Natural killer cell treated with Interleukin-12 subunit alpha and Interleukin-12 subunit beta and Interleukin-15 and Interleukin-18, amount 100 ng/mL, for 72 hours (primary cell): ENCODE measurements around the gene BBS4. TPM values are rescaled to one million over a fixed set of nuclear protein-coding genes. Genes with fewer than 3 reads are reported as not detected.
"Not testable (repeated sequence)": the region's sequence is repeated elsewhere in the genome, so short reads cannot be mapped to it uniquely, and the experiment has no call there.

Experiments
- ATAC-seq, 2 donors: fragments of 150-1000 bp; cut with Tn5 transposase in 1 of 2; sonication (Bioruptor Pico), chemical (Tn5 transposase) in 1 of 2; 2 replicates each; pipeline ENCODE4 v1.10.0; 2021
- DNase-seq: peaks from one replicate; pipeline ENCODE4 v3.0.0; 2022; ENCODE audit warnings: low spot score
- H3K27ac Mint-ChIP-seq, 2 donors: 1 replicate in 1 of 2; 2 replicates in 1 of 2; pipeline ENCODE4 v1.8.0; 2022; ENCODE audit warnings: mixed read lengths in 2 of 2, mild to moderate bottlenecking in 1 of 2, moderate library complexity in 1 of 2
- H3K27me3 Mint-ChIP-seq, 2 donors: 1 replicate in 1 of 2; 2 replicates in 1 of 2; pipeline ENCODE4 v1.8.0; 2022; ENCODE audit warnings: mixed read lengths in 2 of 2
- H3K36me3 Mint-ChIP-seq: one replicate; pipeline ENCODE4 v1.8.0; 2022; ENCODE audit warnings: mixed read lengths
- H3K4me1 Mint-ChIP-seq, 2 donors: 1 replicate in 1 of 2; 2 replicates in 1 of 2; pipeline ENCODE4 v1.8.0; 2022; ENCODE audit warnings: low read depth in 2 of 2, mixed read lengths in 2 of 2, mild to moderate bottlenecking in 1 of 2
- H3K4me3 Mint-ChIP-seq: one replicate; pipeline ENCODE4 v1.8.0; 2022; ENCODE audit warnings: mixed read lengths
- H3K9me3 Mint-ChIP-seq: 2 replicates; pipeline ENCODE4 v1.8.0; 2022; ENCODE audit warnings: mixed read lengths
- total RNA-seq, 2 donors: library from RNA; stranded (reverse); gene quantifications; one replicate each; pipeline ENCODE4 v1.2.3, GENCODE V29; 2022

The BBS4 gene
- total RNA-seq, 2 donors from 2014 or later: 14.4 to 17.0 TPM

DNA sequence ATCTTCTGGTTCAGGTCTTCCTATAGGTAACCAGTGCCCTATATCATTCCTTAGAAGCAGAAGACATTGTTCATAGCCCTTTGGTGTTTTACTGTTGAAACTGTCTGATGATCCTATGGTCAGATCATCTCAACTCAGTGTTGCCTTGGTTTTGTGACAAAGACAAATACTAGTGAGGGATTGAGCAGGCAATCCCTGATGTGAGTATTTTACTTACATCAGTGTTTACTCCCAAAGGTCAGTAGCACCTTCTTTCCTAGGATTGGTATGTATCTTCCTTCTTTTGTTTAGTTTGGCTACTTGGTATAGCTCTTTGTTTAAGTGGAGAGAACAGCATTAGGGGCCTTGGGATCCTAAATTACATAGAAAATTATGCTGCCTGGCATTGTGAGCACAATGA lies 41.1 kb downstream of the BBS4 start:
- H3K27ac Mint-ChIP-seq: no peak overlapping the region
- ATAC-seq (no peak), DNase-seq (no peak)
- H3K4me3 Mint-ChIP-seq: no peak overlapping the region
- H3K9me3 Mint-ChIP-seq: no peaks in the 10 kb centered on the region
- no peaks in the 10 kb centered on the region for H3K27me3 Mint-ChIP-seq
- peaks cover 5% of the 10 kb centered on the region for H3K36me3 Mint-ChIP-seq
- no peaks in the 10 kb centered on the region for H3K4me1 Mint-ChIP-seq

DNA sequence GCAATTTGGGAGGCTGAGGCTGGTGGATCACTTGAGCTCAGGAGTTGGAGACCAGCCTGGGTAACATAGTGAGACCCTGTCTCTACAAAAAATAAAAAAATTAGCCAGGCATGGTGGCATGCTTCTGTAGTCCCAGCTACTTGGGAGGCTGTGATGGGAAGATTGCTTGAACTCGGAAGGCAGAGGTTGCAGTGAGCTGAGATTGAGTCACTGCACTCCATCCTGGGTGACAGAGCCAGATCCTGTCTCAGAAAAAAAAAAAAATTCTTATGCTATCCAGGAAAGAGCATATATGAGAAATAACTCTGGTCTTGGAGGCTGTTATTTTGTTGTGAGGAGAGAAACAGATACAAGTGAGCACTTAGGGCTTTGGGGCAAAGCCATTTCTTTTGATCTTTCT lies 42.2 kb downstream of the BBS4 start:
- H3K27ac Mint-ChIP-seq, H3K4me1 Mint-ChIP-seq, H3K4me3 Mint-ChIP-seq, ATAC-seq, H3K36me3 Mint-ChIP-seq, H3K27me3 Mint-ChIP-seq, DNase-seq, H3K9me3 Mint-ChIP-seq: not testable (repeated sequence)

DNA sequence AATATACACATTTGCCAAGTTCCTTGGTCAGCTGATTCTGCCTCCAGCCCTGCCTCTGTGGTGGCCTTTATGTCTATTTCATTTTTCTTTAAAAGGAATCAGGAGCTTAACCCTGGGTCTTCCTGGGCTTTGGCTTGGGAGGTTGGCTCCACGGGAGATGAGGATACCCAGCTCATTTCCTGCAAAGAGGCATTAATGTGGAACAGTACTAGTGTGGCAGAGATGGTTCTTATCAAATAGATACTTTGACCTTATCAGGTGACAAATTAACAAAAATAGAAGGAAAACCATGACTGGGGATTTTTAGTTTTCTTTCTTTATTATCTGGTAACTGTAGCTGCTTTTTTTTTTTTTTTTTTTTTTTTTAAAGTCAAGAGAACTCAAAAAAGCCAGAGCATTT lies 42.8 kb downstream of the BBS4 start:
- H3K27ac Mint-ChIP-seq: no peak overlapping the region
- DNase-seq: no peak
- no peaks in the 10 kb centered on the region for H3K27me3 Mint-ChIP-seq
- H3K4me1 Mint-ChIP-seq: peaks cover 0 to 2% of the 10 kb centered on the region in 2 donors
- no peak overlapping the region for H3K4me3 Mint-ChIP-seq
- no peak for ATAC-seq
- H3K36me3 Mint-ChIP-seq: peaks cover 5% of the 10 kb centered on the region
- H3K9me3 Mint-ChIP-seq: no peaks in the 10 kb centered on the region

DNA sequence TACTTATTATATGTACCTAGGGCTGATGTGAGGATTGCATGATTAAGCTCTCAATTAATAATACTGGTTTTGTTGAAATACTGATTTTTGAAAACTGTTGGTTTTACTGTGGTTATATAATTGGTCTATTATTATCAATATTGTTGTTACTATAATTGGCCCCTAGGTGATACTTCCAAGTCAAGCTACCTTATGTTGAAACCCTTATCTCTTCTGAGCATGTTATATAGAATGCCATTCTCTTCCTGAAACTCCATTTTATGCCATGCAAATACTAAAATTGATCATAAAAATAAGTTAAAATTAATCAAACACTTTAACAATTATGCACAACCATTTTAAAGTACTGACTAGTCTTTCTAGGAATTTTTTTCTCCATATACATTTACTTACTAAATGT lies 46.1 kb downstream of the BBS4 start:
- no peak overlapping the region for H3K4me3 Mint-ChIP-seq
- no peak for ATAC-seq
- H3K36me3 Mint-ChIP-seq: peaks cover 14% of the 10 kb centered on the region
- no peaks in the 10 kb centered on the region for H3K27me3 Mint-ChIP-seq
- H3K27ac Mint-ChIP-seq: no peak overlapping the region
- H3K9me3 Mint-ChIP-seq: no peaks in the 10 kb centered on the region
- H3K4me1 Mint-ChIP-seq: peaks cover 10 to 11% of the 10 kb centered on the region in 2 donors
- no peak for DNase-seq

DNA sequence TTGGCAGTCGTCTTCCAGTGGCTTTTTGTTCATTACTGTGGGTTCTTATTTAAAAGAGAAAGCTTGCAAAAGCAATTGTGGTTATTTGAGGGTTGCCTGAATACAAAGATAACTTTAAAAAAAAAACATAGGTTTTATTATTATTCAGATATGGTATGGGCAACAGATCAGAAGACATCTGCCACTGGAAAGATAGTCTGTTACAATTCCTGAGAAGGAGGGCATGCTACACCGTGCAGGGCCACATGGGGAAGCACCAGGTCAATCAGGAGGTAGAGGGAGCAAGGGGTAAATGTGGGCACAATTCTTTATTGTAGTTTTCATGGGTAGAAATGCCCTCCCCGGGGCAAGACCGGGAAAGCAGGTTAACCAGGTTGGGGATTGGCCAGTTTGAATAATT lies 46.5 kb downstream of the BBS4 start:
- Mint-ChIP-seq H3K9me3 (no peaks in the 10 kb centered on the region), H3K4me3 (no peak overlapping the region), H3K27me3 (no peaks in the 10 kb centered on the region), H3K4me1 (peaks cover 10 to 14% of the 10 kb centered on the region in 2 donors), H3K27ac (no peak overlapping the region), H3K36me3 (peaks cover 18% of the 10 kb centered on the region)
- ATAC-seq: no peak
- DNase-seq: no peak

DNA sequence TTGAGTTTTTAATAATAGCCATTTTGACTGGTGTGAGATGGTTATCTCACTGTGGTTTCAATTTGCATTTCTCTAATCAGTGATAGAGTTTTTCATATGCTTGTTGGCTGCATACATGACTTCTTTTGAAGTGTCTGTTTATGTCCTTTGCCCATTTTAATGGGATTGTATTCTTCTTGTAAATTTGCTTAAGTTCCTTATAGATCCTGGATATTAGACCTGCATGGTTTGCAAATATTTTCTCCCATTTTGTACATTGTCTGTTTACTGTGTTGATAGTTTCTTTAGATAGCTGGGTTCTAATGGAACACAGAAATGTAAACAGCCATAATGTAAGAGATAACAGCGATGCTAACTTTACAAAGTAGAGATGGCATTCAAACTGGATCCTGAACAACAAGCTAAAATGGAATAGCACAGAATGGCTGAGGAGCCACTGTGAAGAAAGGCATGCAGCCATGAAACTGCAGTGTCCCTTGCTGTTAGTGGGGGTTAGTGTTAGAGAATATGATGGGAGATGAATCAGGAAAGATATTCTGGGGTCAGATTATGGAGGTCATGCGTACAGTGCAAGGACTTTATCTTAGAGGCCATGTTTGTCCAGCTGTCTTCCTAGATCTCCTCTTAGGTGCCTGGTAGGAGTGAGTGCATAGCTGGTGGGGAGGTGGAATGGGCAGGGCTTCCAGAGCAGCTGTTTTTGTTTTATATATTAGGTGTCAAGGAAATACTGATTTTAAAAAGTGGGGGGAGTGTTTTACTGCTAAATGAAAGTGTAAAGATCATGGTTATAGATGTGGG lies 48.1 kb downstream of the BBS4 start:
- ATAC-seq: no peak
- no peak overlapping the region for H3K27ac Mint-ChIP-seq
- H3K36me3 Mint-ChIP-seq: peaks cover 27% of the 10 kb centered on the region
- H3K27me3 Mint-ChIP-seq: no peaks in the 10 kb centered on the region
- no peaks in the 10 kb centered on the region for H3K9me3 Mint-ChIP-seq
- DNase-seq: no peak
- no peak overlapping the region for H3K4me3 Mint-ChIP-seq
- peaks cover 14 to 20% of the 10 kb centered on the region in 2 donors for H3K4me1 Mint-ChIP-seq

DNA sequence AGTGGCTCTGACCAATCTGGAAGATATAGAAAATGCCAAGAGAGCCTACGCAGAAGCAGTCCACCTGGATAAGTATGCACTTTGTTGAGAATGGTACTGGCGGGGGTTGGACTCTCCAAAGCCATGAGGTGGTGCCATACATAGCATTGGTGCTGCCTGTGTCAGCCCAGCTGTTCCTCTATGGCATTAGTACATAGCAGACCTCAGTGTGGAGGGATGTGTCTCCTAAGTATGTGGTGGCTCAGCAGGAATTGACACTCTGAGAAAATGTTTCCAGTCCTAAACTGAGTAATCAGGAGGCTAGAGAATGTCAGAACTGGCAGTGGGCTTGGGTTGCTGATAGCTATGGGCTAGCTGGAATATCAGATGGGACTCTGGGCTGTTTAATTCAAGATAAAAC lies 49.1 kb downstream of the BBS4 start:
- H3K27ac Mint-ChIP-seq: no peak overlapping the region
- H3K36me3 Mint-ChIP-seq: peaks cover 37% of the 10 kb centered on the region
- DNase-seq (no peak), ATAC-seq (no peak)
- H3K9me3 Mint-ChIP-seq: no peaks in the 10 kb centered on the region
- H3K4me1 Mint-ChIP-seq: peaks cover 22 to 30% of the 10 kb centered on the region in 2 donors
- H3K27me3 Mint-ChIP-seq: no peaks in the 10 kb centered on the region
- H3K4me3 Mint-ChIP-seq: no peak overlapping the region

DNA sequence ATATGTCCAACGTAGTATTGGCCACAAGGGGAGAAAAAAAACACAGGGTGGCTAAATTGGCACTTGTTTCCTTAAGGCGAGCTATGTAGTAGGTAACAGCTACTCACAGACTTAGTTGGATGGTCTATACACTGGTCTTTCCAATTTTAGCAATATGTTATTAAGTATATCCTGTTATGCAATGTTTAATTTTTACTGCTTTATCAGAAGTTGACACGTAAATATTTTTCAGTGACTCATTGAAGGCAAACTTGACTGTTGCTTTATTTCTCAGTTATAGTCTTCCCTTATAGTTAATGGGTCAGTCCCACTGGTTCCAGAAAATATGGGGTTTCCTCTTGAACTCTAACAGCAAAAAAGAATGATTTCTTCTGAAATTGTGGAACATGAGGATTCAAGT lies 51.1 kb downstream of the BBS4 start:
- Mint-ChIP-seq H3K4me1 (peaks cover 40 to 49% of the 10 kb centered on the region in 2 donors), H3K27me3 (no peaks in the 10 kb centered on the region)

DNA sequence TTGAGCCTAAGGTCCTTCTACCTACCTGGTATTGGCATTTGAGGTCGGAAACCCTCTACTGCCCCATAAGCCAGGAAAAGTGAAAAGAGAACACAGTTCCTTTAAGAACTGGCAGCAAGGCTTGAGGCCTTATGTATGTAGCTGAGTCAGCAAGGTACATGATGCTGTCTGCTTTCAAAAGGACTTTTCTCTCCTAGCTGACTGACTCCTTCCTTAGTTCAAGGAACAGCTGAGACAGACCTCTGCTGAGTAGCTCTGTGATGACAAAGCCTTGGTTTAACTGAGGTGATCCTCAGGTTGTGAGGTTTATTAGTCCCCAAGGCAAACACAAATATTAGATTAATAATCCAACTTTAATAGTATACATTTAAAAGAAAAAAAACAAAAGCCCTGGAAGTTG lies 51.7 kb downstream of the BBS4 start:
- H3K27ac Mint-ChIP-seq: peak overlapping the region; percentile 20 to 83
- no peaks in the 10 kb centered on the region for H3K9me3 Mint-ChIP-seq
- DNase-seq (no peak), ATAC-seq (no peak)
- H3K27me3 Mint-ChIP-seq: no peaks in the 10 kb centered on the region
- H3K36me3 Mint-ChIP-seq: peaks cover 46% of the 10 kb centered on the region
- H3K4me1 Mint-ChIP-seq: peaks cover 41 to 50% of the 10 kb centered on the region in 2 donors
- no peak overlapping the region for H3K4me3 Mint-ChIP-seq

More for the DNA sequence above, 51.1 kb downstream of the BBS4 start:
- DNase-seq: no peak
- no peak for ATAC-seq
- Mint-ChIP-seq H3K9me3 (no peaks in the 10 kb centered on the region), H3K36me3 (peaks cover 46% of the 10 kb centered on the region), H3K27ac (peak overlapping the region in 1 of 2 donors; percentile 20), H3K4me3 (no peak overlapping the region)

DNA sequence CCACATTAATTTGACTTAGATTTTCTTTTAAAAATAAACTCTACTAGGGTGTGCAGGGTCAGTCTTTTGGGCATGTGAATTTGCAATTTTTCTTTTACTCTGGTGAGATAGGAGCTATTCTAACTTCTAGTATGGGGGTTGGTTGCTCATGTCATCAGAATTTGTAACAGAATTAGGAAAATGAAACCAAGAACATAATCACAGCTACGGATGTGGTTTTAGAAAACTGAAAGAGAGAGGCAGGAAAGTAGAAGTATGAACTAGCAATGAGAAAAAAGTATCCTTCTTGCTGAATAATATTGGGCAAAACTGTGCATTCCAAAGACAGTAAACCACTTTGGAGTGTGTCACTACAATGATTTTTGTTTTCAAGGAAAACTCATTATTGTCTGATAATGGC lies 54.2 kb downstream of the BBS4 start:
- ATAC-seq: peak; percentile 82 to 83
- Mint-ChIP-seq H3K4me3 (peak overlapping the region; percentile 59), H3K36me3 (peaks cover 38% of the 10 kb centered on the region), H3K9me3 (no peaks in the 10 kb centered on the region), H3K27ac (peak overlapping the region; percentile 54 to 83), H3K4me1 (peaks cover 33 to 40% of the 10 kb centered on the region in 2 donors), H3K27me3 (no peaks in the 10 kb centered on the region)
- DNase-seq: no peak

DNA sequence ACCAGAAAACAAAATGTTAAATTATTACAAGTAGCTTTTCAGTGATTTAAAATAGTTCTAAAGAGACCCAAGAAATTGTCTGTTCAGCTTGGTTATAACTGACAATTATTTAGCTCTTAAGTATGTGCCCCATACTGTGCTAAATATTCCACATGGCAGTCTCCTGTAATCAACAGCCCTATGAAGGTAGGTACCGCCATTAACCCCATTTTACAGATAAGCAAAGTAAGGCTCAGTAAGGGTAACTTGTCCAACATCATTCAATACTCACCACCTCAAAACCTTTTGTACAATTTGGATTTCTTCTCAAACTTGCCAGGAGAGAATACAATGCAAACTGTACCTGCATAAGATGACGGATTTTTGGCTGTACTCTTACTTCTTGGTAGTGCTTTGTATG lies 63.7 kb downstream of the BBS4 start:
- Mint-ChIP-seq H3K36me3 (peaks cover 8% of the 10 kb centered on the region), H3K9me3 (no peaks in the 10 kb centered on the region), H3K4me3 (no peak overlapping the region), H3K27me3 (no peaks in the 10 kb centered on the region), H3K4me1 (peaks cover 10 to 12% of the 10 kb centered on the region in 2 donors), H3K27ac (no peak overlapping the region)
- DNase-seq (no peak), ATAC-seq (no peak)

DNA sequence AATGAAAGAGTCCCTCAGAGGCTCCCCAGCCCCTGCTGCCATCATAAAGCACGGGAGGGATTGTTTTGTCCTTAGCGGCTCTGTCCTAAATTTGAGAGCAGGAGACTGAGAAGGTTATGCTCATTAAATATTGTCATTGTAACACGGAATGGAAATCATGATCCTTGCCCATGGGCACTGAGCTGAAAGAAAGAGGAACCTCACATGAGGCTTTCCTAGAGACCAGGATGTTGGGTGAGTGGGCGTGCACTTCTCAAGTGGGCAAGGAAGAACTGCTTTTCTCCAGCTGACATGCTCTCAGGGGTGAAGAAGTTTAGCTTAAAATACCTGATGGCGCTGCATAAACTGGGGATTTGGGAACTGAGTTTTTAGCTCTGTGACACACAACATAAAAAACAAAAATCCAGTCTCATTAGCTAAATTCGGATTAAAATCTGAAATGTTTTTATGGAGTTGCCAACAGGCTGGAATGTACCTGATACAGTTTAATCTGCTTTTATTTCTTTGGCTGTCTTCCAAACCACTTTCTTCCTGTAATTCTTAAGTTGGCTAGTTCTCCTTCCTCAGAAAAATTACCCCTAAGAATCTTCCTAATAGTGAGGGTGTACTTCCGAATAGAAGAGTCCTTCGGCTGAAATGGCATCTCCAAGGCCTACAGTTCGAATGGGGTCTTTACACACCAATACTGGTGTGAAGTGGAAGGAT lies 65.9 kb downstream of the BBS4 start:
- peaks cover 13% of the 10 kb centered on the region for H3K36me3 Mint-ChIP-seq
- no peaks in the 10 kb centered on the region for H3K9me3 Mint-ChIP-seq
- no peaks in the 10 kb centered on the region for H3K27me3 Mint-ChIP-seq
- ATAC-seq (no peak), DNase-seq (no peak)
- H3K27ac Mint-ChIP-seq: peak overlapping the region; percentile 61 to 63
- H3K4me3 Mint-ChIP-seq: no peak overlapping the region
- peaks cover 7 to 18% of the 10 kb centered on the region in 2 donors for H3K4me1 Mint-ChIP-seq

DNA sequence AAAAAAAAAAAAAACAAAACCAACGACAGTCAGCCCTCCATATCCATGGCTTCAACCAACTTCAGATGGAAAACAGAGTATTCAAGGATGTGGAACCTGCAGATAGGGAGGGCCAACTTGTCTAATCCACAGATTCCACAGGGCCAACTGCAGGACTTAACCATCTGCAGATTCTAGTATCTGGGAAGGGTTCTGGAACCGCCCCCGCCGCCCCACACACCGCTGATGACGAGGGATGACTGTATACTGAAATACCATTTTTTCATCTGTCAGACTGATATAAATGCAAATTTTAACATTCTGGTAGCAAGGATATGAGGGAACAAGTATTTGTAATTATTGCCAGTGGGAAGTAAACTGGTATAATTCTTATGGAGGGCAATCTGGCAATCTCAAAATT lies 68.1 kb downstream of the BBS4 start:
- Mint-ChIP-seq H3K4me1 (peaks cover 7 to 25% of the 10 kb centered on the region in 2 donors), H3K4me3 (no peak overlapping the region), H3K27ac (no peak overlapping the region), H3K9me3 (no peaks in the 10 kb centered on the region), H3K27me3 (no peaks in the 10 kb centered on the region), H3K36me3 (peaks cover 24% of the 10 kb centered on the region)
- ATAC-seq (no peak), DNase-seq (no peak)

DNA sequence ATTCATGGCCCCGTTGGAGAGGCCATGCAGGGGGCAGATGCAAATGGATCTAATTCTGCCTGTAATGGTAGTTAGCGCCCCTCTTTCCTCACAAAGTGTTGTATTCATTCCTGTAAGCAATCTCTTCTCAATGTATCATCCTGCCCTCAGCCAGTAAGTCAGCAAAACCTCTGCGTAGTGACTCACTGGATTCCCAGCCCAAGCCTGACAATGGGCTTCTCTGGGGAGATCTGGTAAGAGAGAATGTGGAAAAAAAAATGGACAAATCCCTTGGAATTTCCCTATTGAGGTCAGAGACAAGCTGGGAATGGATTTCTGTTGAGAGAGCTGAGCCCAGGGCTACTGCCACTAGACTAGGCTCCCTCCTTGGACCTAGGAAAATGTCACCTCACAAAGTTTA lies 72.2 kb downstream of the BBS4 start:
- H3K36me3 Mint-ChIP-seq: peaks cover 41% of the 10 kb centered on the region
- no peaks in the 10 kb centered on the region for H3K27me3 Mint-ChIP-seq
- DNase-seq: no peak
- peaks cover 0 to 26% of the 10 kb centered on the region in 2 donors for H3K4me1 Mint-ChIP-seq
- no peak overlapping the region for H3K27ac Mint-ChIP-seq
- no peak overlapping the region for H3K4me3 Mint-ChIP-seq
- H3K9me3 Mint-ChIP-seq: no peaks in the 10 kb centered on the region
- ATAC-seq: no peak
